Activated naive CD4-positive, alpha-beta T cell treated with Interleukin-2 at 50 U/mL for 16 hours (primary cell): ENCODE results near the gene L3MBTL3.
"Not testable (repeated sequence)": the region's sequence is repeated elsewhere in the genome, so short reads cannot be mapped to it uniquely, and the experiment has no call there.

ENCODE experiments used
- DNase-seq: peaks from one replicate; pipeline ENCODE4 v3.0.0-alpha.2; 2020

The L3MBTL3 gene

DNA sequence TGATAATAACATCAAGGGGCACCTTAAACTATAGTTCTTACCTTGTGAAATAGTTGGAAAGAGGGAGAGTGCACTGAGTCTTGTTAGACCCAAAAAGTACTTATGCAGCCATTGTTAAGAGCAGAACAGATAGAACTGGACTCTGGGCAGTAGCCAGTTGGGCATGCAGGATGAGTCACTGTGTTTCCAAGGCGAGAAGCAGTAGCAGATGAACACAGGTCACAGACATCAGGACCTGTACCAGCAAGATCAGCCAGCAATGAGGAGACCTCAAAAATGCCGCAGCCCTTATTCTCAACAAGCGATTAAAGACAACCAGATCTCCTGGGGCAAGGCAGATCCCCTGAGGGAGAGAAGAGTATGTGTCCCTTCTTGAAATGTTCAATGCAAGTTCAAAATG is 125.3 kb downstream of the L3MBTL3 start:
- DNase-seq = no peak

GRCh38 chr6:130147111-130147510 is 128.7 kb downstream of the L3MBTL3 start:
- DNase-seq = no peak

- DNase-seq = no peak
Measured at GRCh38 chr6:130148181-130148580, 129.8 kb downstream of the L3MBTL3 start.

- not testable (repeated sequence) for DNase-seq
Measured at GRCh38 chr6:130149016-130149415, 130.6 kb downstream of the L3MBTL3 start.

DNA sequence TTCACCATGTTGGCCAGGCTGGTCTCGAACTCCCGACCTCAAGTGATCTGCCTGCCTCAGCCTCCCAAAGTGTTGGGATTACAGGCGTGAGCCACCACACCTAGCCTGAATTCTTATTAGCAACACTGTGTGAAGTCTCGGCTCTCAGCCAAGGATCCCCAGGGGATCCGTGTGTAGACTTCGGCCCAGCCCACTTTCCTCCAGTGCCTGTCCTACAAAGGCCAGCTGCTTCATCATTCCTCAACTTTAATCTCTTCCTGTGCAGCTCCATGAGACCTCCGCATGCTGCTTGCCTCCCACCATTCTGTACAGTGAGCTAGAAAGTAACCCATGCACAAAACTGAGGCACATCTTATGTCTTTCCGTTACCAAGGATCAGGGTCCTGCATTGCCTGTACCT is 132.5 kb downstream of the L3MBTL3 start:
- no peak for DNase-seq

DNA sequence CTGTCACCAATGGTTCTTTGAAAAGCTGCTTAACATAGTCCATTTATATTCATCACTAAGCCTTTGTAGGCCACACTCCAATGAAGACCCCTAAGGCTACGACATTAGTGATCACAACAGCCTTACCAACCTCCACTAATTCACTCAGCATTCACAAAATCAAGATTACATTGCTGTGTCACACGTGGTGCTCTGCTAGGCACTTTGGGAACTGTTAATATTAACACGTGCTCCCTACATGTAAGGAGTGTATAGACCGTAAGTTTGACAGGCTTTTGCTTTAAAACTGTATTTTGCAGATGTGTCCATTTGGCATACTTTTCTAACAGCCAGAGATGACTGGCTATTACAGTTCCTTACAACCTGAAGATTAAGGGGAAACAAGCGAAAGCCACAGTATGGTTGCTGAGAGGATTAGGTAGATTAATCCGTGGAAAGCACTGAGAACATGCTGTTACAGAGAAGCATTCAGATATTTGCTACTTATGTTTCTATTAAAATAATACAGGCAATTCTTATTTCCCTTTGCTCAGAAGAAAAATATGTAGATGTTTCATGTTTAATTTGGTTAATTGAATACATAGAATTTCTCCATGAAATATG is 134.6 kb downstream of the L3MBTL3 start:
- DNase-seq = no peak

- no peak for DNase-seq
Measured at GRCh38 chr6:130156908-130157307, 138.5 kb downstream of the L3MBTL3 start.

DNA sequence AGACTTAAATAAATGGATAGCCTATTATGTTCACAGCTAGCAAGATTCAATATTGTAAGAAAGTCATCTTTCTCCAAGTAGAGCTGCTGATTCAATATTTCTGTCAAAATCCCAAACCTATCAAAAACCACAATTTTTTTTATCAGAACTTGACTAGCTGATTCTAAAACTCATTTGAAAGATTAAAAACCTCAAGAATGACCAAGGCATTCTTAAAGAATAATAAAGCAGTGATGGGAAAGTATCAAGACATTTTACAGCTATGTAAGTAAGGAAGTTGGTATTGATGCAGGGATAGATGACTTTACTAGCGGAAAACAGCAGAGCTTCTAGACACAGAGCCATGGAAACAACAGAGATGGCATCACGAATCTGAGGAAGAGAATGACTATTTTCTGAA is 139.7 kb downstream of the L3MBTL3 start:
- DNase-seq = no peak

DNA sequence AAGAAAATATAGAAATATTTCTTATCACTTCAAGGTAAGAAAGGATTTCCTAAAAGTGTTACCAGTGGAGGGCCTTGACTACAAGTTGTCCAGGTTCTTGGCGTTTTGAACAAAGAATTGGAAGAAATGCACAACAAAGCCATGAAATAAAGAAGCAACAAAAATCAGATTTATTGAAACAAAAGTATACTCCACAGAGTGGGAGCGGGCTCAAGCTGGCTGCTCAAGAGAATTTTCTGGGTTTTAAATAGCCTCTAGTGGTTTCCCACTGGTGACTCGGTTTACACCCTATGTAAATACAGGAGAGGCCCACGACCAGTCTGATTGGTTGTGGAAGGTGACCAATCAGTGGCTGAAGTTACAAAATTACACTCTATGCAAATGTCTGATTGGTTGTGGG is 140.2 kb downstream of the L3MBTL3 start:
- DNase-seq = no peak

- no peak for DNase-seq
Measured at GRCh38 chr6:130159956-130160355, 141.6 kb downstream of the L3MBTL3 start.

DNA sequence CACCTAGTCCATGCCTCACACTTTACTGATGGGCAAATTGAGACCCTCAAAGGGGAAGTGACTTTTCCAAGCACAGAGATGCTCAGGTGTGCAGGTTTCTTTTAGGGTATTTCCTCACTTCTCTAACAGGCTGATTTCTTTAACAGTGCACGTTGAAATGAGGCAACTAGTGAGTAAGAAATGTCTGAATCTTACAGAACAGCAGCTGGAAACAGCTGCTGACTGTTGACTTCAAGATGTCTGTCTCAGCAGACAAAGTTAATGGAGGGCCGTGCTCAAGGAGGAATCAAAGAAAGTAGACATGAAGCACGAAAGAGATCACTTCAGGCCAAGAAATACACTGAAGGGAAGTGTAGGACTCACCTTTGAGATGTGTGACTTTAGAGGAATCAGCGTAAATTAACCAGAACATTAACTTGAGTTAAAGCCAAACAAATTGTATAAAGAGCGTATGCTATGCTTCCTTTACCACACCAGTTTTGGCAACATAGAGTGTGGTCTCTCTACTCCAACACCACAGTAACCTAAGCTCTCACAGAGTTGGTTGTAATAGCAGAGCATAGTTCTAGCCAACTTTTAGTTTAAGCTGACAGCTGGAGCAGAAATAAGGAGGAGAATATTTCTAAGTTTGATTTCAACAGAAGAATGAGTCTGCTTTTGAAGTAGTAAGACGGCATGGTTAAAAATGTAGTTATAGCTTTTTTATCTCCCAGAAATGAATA is 143.5 kb downstream of the L3MBTL3 start:
- no peak for DNase-seq

GRCh38 chr6:130162421-130162820 is 144.0 kb downstream of the L3MBTL3 start:
- DNase-seq = no peak

- no peak for DNase-seq
Measured at GRCh38 chr6:130163266-130163665, 144.9 kb downstream of the L3MBTL3 start.

DNA sequence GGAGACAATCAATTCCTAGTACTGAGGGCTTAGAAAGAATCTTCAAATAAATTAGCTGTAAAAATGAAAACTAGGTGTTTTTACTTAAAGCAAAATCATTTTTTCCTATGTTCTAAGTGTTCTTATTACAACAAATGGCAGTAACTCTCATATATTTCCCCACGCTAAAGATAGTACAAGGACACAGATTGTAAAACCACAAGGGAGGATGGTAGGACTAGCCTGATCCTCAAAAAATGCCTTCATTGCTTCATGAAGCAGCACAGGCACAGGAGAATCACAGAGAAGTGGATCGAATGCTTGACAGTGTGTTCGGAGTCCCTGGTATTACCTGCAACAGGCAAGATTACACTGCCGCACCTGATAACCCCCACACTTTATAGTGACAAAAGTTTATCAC is 145.9 kb downstream of the L3MBTL3 start:
- DNase-seq = no peak

DNA sequence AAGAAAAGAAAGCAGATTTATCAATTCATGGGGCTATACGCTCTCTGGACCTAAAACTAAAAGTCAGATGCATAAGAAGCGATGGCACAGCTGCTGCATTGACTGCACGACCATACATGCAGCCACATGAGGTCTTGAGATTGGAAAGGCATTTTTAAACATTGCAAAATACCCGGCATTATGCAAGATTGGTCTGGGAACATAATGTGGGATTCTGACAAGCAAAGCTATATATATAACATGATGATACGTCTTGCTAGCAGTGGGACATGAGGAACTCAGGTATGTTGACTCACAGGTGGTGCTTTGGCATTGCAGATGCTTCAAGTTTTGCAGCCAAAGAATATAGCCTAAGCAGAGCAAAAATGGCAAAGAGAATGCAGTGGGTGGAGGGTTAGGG is 149.3 kb downstream of the L3MBTL3 start:
- no peak for DNase-seq

- DNase-seq = not testable (repeated sequence)
Measured at GRCh38 chr6:130170160-130170559, 151.8 kb downstream of the L3MBTL3 start.

GRCh38 chr6:130173377-130174004 is 155.1 kb downstream of the L3MBTL3 start:
- DNase-seq = not testable (repeated sequence)

- no peak for DNase-seq
Measured at GRCh38 chr6:130176378-130176777, 158.0 kb downstream of the L3MBTL3 start.

GRCh38 chr6:130178692-130179091 is 160.3 kb downstream of the L3MBTL3 start:
- DNase-seq = no peak

- no peak for DNase-seq
Measured at GRCh38 chr6:130182466-130182865, 164.1 kb downstream of the L3MBTL3 start.

DNA sequence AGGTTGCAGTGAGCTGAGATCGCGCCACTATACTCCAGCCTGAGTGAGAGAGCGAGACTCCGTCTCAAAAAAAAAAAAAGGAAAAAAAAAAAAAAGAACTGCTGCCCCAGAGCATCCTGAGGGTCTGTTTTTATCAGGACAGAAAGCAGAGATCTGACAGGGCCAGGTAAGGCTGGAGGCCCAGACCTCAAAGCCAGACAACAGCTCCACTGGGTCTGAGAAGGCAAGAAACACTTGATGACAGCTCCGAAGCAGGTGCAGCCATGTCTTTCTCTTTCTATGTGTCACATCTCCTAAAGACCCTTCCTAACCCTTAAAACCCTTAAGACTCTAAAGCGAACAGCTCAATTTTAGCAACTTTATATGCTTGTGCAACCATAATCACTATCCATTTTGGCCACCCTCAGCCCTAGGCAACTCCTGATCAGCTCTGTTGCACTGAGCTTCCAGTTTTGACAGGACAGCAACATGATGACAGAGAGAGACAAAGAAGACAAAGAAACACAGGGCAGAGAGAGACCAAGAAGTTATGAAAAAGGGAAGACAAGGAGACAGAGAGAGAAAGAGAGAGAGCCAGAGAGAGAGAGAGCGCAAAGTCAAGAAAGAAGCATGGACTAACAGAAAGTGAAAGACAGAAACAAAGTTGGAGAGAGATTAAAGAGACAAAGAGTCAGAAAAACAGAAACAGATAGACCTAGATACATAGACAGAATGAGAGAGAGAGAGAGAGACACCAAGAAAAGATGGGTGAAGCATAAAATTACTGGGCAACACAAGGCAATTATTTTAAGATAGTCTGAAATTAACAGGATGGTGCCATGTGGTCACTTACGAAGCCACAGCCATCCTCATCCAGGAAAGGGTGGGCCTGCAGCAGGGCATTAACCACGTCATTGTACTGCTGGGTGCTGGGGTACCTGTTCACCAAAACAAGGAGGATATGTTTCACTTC is 165.2 kb downstream of the L3MBTL3 start:
- DNase-seq = peak; percentile 4

DNA sequence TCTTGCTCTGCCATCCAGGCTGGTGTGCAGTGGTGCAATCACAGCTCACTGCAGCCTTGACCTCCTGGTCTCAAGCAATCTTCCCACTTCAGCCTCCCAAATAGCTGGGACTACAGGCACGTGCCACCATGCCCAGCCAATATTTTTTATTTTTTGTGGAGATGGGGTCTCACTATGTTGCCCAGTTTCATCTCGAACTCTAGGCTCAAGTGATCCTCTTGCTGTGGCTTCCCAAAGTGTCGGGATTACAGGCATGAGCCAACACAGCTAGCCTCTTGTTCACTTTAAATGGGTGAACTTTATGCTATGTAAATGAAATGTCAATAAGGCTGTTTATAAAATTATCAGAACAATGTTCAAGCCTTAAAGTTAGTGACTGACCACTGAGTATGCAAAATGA is 167.3 kb downstream of the L3MBTL3 start:
- no peak for DNase-seq
